Measurements from ENCODE around the gene PSMD11.

PSMD11 gene

GRCh38 chr17:32489320-32490100 is 45.2 kb downstream of the PSMD11 start:
- DNase-seq (ENCODE audit: low read depth in 3 of 3, low spot score in 1 of 3), result no peak

GRCh38 chr17:32490101-32490482 is 45.8 kb downstream of the PSMD11 start:
- DNase-seq (ENCODE audit: low read depth in 3 of 3, low spot score in 1 of 3), result no peak

GRCh38 chr17:32491371-32492263 is 47.3 kb downstream of the PSMD11 start:
- DNase-seq (ENCODE audit: low read depth in 3 of 3, low spot score in 1 of 3), result no peak

- DNase-seq (ENCODE audit: low read depth in 3 of 3, low spot score in 1 of 3), result no peak
These were observed 47.9 kb downstream of the PSMD11 start for GRCh38 chr17:32492264-32492589.

GRCh38 chr17:32492648-32493289 is 48.5 kb downstream of the PSMD11 start:
- no peak for DNase-seq (ENCODE audit: low read depth in 3 of 3, low spot score in 1 of 3)

GRCh38 chr17:32493571-32493970 is 49.3 kb downstream of the PSMD11 start:
- DNase-seq (ENCODE audit: low read depth in 3 of 3, low spot score in 1 of 3), result no peak

GRCh38 chr17:32493976-32494513 is 49.7 kb downstream of the PSMD11 start:
- no peak for DNase-seq (ENCODE audit: low read depth in 3 of 3, low spot score in 1 of 3)

GRCh38 chr17:32494621-32495358 is 50.5 kb downstream of the PSMD11 start:
- no peak for DNase-seq (ENCODE audit: low read depth in 3 of 3, low spot score in 1 of 3)

GRCh38 chr17:32495359-32496231 is 51.3 kb downstream of the PSMD11 start:
- DNase-seq (ENCODE audit: low read depth in 3 of 3, low spot score in 1 of 3), result no peak

- no peak for DNase-seq (ENCODE audit: low read depth in 3 of 3, low spot score in 1 of 3)
These were observed 52.2 kb downstream of the PSMD11 start for GRCh38 chr17:32496395-32497073.

GRCh38 chr17:32497431-32498205 is 53.3 kb downstream of the PSMD11 start:
- no peak for DNase-seq (ENCODE audit: low read depth in 3 of 3, low spot score in 1 of 3)

- DNase-seq (ENCODE audit: low read depth in 3 of 3, low spot score in 1 of 3), result no peak
These were observed 54.1 kb downstream of the PSMD11 start for GRCh38 chr17:32498391-32498790.

GRCh38 chr17:32502013-32502412 is 57.7 kb downstream of the PSMD11 start:
- no peak for DNase-seq (ENCODE audit: low read depth in 3 of 3, low spot score in 1 of 3)

GRCh38 chr17:32502710-32503109 is 58.4 kb downstream of the PSMD11 start:
- no peak for DNase-seq (ENCODE audit: low read depth in 3 of 3, low spot score in 1 of 3)

- peak in 1 of 3 donors; percentile 22 for DNase-seq (ENCODE audit: low read depth in 3 of 3, low spot score in 1 of 3)
These were observed 59.2 kb downstream of the PSMD11 start for GRCh38 chr17:32503251-32504165.

- DNase-seq (ENCODE audit: low read depth in 3 of 3, low spot score in 1 of 3), result no peak
These were observed 60.1 kb downstream of the PSMD11 start for GRCh38 chr17:32504166-32504990.

- no peak for DNase-seq (ENCODE audit: low read depth in 3 of 3, low spot score in 1 of 3)
These were observed 64.6 kb downstream of the PSMD11 start for GRCh38 chr17:32508926-32509325.

All from stimulated activated CD4-positive, alpha-beta T cell treated with anti-CD3 and anti-CD28 coated beads, TNF-alpha, amount 100 ng/mL, for 1 hour (primary cell).